Hepatocyte (in vitro differentiated cells): ENCODE data around the gene SLC16A9. TPM values are rescaled to one million over a fixed set of nuclear protein-coding genes. Genes with fewer than 3 reads are reported as not detected.

Experiments used
- DNase-seq: peaks from one replicate; pipeline ENCODE4 v3.0.0-alpha.2; 2016; ENCODE audit warnings: low spot score
- H2AFZ ChIP-seq: fragments of 200-600 bp; sonication (generic); 2 replicates; pipeline ENCODE4 v1.6.0; 2016; ENCODE audit warnings: antibody characterized with exemption, mild to moderate bottlenecking
- H3K27ac ChIP-seq: fragments of 200-600 bp; sonication (generic); 2 replicates; pipeline ENCODE4 v1.5.1; 2016; ENCODE audit warnings: mild to moderate bottlenecking
- H3K27me3 ChIP-seq: fragments of 200-600 bp; sonication (generic); 2 replicates; pipeline ENCODE4 v1.6.1; 2016
- H3K36me3 ChIP-seq: fragments of 200-600 bp; sonication (generic); replicated peaks from 2 replicates; pipeline ENCODE4 v1.5.1; 2016; ENCODE audit warnings: low read depth; ENCODE audit not compliant: insufficient read depth
- H3K4me1 ChIP-seq: fragments of 200-600 bp; sonication (generic); 2 replicates; pipeline ENCODE4 v1.5.1; 2016; ENCODE audit warnings: mild to moderate bottlenecking, moderate library complexity; ENCODE audit not compliant: insufficient read depth
- H3K4me2 ChIP-seq: fragments of 200-600 bp; sonication (generic); 2 replicates; pipeline ENCODE4 v1.6.0; 2016
- H3K4me3 ChIP-seq: fragments of 200-600 bp; sonication (generic); 2 replicates; pipeline ENCODE4 v1.5.1; 2016; ENCODE audit warnings: mild to moderate bottlenecking
- H3K79me2 ChIP-seq: fragments of 200-600 bp; sonication (generic); 2 replicates; pipeline ENCODE4 v1.6.0; 2017; ENCODE audit warnings: mild to moderate bottlenecking
- H3K9me2 ChIP-seq: fragments of 200-600 bp; sonication (generic); replicated peaks from 2 replicates; pipeline ENCODE4 v1.6.0; 2017; ENCODE audit warnings: mild to moderate bottlenecking; ENCODE audit not compliant: insufficient read depth
- H3K9me3 ChIP-seq: fragments of 200-600 bp; sonication (generic); 2 replicates; pipeline ENCODE4 v1.5.1; 2016; ENCODE audit warnings: low read depth, mild to moderate bottlenecking
- H4K20me1 ChIP-seq: fragments of 200-600 bp; sonication (generic); 2 replicates; pipeline ENCODE4 v1.6.0; 2016; ENCODE audit warnings: mild to moderate bottlenecking; ENCODE audit not compliant: insufficient read depth, poor library complexity, severe bottlenecking
- EZH2 ChIP-seq: fragments of 200-600 bp; sonication (generic); IDR thresholded peaks from 2 replicates; pipeline ENCODE4 v1.6.1; 2016; ENCODE audit warnings: antibody characterized with exemption, mild to moderate bottlenecking, borderline replicate concordance
- EZH2phosphoT487 ChIP-seq: fragments of 200-600 bp; sonication (generic); IDR thresholded peaks from one replicate; pipeline ENCODE4 v1.6.1; 2018; ENCODE audit warnings: antibody characterized with exemption, mild to moderate bottlenecking, low read depth, moderate library complexity; ENCODE audit not compliant: unreplicated experiment, severe bottlenecking
- WGBS: methylation state at CpG from one replicate; pipeline ENCODE4 v1.1.6; 2016; ENCODE audit warnings: low lambda C conversion rate; ENCODE audit errors: missing lambda C conversion rate; 5-methylcytosine and 5-hydroxymethylcytosine counted together
- polyA plus RNA-seq: library from polyadenylated mRNA; unstranded; fragments of >200 nt; fragmentation: Nextera tagmentation; extraction: Ambion mirVana; gene quantifications from 2 replicates; pipeline ENCODE4 v1.2.1, GENCODE V29; 2016
- total RNA-seq: library from RNA; depleted of rRNA; stranded (reverse); fragments of >200 nt; gene quantifications from 2 replicates; pipeline ENCODE4 v1.2.3, GENCODE V29; 2014
- TF ChIP-seq, protein P1 (sequence below): fragments of 200-600 bp; sonication (generic); IDR thresholded peaks from 2 replicates; pipeline ENCODE4 v1.5.1; 2016; ENCODE audit warnings: antibody characterized with exemption, mild to moderate bottlenecking; ENCODE audit not compliant: poor library complexity

SLC16A9 gene
- total and polyA plus RNA-seq, 2 experiments from 2014 or later, result 2.0 to 4.7 TPM

DNA sequence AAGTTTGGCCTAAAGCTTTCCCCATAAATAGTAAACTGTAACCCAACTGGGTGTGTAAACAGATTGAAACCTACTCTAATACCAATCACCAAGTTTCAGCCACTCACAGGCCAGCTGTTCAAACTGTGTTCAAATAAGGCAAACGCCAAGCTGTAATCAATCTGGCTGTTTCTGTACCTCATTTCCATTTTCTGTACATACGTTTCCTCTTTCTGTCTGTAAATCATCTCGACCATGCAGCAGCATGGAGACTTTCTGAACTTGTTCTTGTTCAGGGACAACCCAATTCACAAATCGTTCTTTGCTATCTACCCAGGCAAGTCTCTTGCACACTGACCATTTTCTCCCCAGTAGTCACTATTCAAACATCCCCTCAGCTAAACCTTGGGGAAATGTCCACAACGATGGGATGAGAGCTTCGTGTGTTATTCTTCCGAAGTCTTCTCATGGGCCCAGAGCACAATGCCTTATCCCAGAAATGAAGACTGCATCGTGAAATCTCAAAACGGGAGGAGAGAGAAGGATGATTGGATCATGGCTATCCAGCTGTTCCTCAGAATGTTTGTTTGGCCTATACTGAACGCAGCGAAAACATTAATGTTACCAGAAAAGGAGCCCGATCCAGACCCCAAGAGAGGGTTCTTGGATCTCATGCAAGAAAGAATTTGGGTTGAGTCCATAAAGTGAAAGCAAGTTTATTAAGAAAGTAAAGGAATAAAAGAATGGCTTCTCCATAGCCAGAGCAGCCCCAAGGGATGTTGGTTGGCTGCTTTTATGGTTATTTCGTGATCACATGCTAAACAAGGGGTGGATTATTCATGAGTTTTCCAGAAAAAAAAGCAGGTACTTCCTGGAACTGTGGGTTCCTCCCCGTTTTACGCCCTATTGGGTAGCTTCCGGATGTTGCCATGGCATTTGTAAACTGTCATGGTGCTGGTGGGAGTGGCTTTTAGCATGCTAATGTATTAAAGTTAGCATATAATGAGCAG lies 86.2 kb downstream of the SLC16A9 start:
- no peak for TF ChIP-seq EZH2
- TF ChIP-seq, protein P1, sequence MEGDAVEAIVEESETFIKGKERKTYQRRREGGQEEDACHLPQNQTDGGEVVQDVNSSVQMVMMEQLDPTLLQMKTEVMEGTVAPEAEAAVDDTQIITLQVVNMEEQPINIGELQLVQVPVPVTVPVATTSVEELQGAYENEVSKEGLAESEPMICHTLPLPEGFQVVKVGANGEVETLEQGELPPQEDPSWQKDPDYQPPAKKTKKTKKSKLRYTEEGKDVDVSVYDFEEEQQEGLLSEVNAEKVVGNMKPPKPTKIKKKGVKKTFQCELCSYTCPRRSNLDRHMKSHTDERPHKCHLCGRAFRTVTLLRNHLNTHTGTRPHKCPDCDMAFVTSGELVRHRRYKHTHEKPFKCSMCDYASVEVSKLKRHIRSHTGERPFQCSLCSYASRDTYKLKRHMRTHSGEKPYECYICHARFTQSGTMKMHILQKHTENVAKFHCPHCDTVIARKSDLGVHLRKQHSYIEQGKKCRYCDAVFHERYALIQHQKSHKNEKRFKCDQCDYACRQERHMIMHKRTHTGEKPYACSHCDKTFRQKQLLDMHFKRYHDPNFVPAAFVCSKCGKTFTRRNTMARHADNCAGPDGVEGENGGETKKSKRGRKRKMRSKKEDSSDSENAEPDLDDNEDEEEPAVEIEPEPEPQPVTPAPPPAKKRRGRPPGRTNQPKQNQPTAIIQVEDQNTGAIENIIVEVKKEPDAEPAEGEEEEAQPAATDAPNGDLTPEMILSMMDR, result no peak
- no peak for TF ChIP-seq EZH2phosphoT487
- Histone ChIP-seq H2AFZ (no peak overlapping the region), H4K20me1 (no peaks in the 10 kb centered on the region), H3K27me3 (no peaks in the 10 kb centered on the region), H3K9me3 (no peaks in the 10 kb centered on the region), H3K4me1 (no peaks in the 10 kb centered on the region), H3K27ac (no peak overlapping the region), H3K36me3 (no peaks in the 10 kb centered on the region), H3K4me3 (no peak overlapping the region), H3K79me2 (no peaks in the 10 kb centered on the region), H3K9me2 (no peaks in the 10 kb centered on the region), H3K4me2 (no peak overlapping the region)
- 80% methylated on average over 16 of the region's 16 CpGs for WGBS
- DNase-seq, result no peak

DNA sequence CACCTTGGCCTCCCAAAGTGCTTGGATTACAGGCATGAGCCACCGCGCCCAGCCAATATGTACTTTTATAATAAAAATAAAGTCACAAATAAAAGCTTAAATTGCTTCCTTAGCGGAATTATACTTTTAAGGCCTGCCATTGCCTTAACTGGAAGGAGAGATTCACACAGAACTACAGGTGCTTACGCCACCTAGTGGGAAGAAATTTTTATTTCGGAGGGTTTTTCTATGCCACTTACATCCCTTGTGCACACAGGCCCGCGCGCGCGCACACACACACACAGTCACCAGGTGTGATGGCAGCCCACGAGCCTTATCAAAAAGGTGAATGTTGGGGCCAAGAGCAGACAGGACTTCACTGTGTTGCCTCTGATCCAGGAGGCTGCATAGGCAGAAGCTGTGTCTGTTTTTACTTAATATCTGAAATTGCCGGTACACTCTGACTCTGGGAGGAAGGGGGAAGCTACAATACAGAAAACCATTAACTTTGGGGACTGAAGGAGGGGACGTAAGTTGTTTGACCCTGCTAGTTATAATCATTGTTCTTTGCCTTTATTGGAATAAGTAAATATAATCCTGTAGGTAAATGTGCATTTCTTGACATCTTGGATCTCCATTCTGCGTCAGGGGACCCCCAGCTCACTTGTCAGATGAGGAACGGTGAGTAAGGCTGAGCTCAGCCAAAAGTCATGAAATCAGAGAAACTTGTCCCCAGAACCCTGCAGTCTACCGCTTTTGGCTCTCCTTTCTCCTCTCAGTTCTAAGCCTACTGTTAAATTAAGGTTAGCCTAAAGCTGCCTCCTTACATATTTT lies 87.1 kb downstream of the SLC16A9 start:
- H3K4me2 ChIP-seq, result no peak overlapping the region
- no peaks in the 10 kb centered on the region for H3K36me3 ChIP-seq
- WGBS, result 68% methylated on average over 16 of the region's 16 CpGs
- TF ChIP-seq EZH2, result no peak
- TF ChIP-seq, protein P1, result peak; percentile 66
- DNase-seq, result peak; percentile 82
- H4K20me1 ChIP-seq, result no peaks in the 10 kb centered on the region
- no peaks in the 10 kb centered on the region for H3K4me1 ChIP-seq
- H3K27ac ChIP-seq, result no peak overlapping the region
- H3K4me3 ChIP-seq, result no peak overlapping the region
- H3K9me3 ChIP-seq, result no peaks in the 10 kb centered on the region
- H2AFZ ChIP-seq, result no peak overlapping the region
- H3K79me2 ChIP-seq, result no peaks in the 10 kb centered on the region
- H3K27me3 ChIP-seq, result no peaks in the 10 kb centered on the region
- no peaks in the 10 kb centered on the region for H3K9me2 ChIP-seq

DNA sequence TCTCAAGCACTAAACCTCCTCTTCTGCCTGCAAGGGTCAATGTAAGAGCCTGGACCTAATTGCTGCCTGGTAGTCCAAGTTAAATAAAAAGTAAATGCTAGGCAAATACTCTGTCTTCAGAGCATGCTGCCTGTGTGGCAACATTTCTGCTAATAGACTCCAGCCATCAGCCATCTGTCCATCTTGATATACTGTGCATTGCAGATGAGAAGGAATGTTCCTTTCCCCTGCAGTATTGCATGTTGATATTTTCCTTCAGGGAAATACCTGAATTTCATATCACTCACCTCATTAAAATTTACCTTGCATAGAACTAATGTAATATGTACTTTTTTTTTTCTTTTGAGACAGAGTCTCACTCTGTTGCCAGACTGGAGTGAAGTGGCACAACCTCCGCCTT lies 87.9 kb downstream of the SLC16A9 start:
- Histone ChIP-seq H3K9me2 (no peaks in the 10 kb centered on the region), H3K9me3 (no peaks in the 10 kb centered on the region), H3K27ac (no peak overlapping the region), H2AFZ (no peak overlapping the region), H3K4me1 (no peaks in the 10 kb centered on the region), H3K4me2 (no peak overlapping the region), H4K20me1 (no peaks in the 10 kb centered on the region), H3K79me2 (no peaks in the 10 kb centered on the region), H3K36me3 (no peaks in the 10 kb centered on the region), H3K27me3 (no peaks in the 10 kb centered on the region), H3K4me3 (no peak overlapping the region)
- no peak for DNase-seq
- WGBS, result 100% methylated on average over 1 of the region's 1 CpG
- TF ChIP-seq EZH2phosphoT487 (no peak), EZH2 (no peak)
- TF ChIP-seq, protein P1, result no peak
